Natural killer cell (primary cell): ENCODE measurements around the gene MSI2. TPM values are rescaled to one million over a fixed set of nuclear protein-coding genes. Genes with fewer than 3 reads are reported as not detected.

ENCODE experiments used
- ATAC-seq, 3 donors: fragments of 150-1000 bp in 2 of 3; fragments of 200-7000 bp in 1 of 3; cut with Tn5 transposase; 1 replicate in 1 of 3; 2 replicates in 2 of 3; pipeline ENCODE4 v1.10.0; 2021; ENCODE audit warnings: mild to moderate bottlenecking in 2 of 3, moderate library complexity in 2 of 3
- DNase-seq, 2 donors: peaks; one replicate each; pipeline versions ENCODE4 v3.0.0 to v3.0.0-alpha.2; 2013 to 2021; ENCODE audit warnings: mixed read lengths in 1 of 2
- H3K27ac ChIP-seq: one replicate; pipeline ENCODE4 v1.5.1; 2013; ENCODE audit warnings: mild to moderate bottlenecking, low read length
- H3K27me3 ChIP-seq: one replicate; pipeline ENCODE4 v1.6.1; 2013; ENCODE audit warnings: low read length; ENCODE audit not compliant: control insufficient read depth, insufficient read depth
- H3K36me3 ChIP-seq: one replicate; pipeline ENCODE4 v1.6.1; 2013; ENCODE audit warnings: low read length; ENCODE audit not compliant: control insufficient read depth, insufficient read depth
- H3K4me1 ChIP-seq: one replicate; pipeline ENCODE4 v1.6.1; 2013; ENCODE audit warnings: low read length; ENCODE audit not compliant: control insufficient read depth, insufficient read depth
- H3K4me3 ChIP-seq: one replicate; pipeline ENCODE4 v1.5.1; 2013; ENCODE audit warnings: low read length
- H3K9me3 ChIP-seq: one replicate; pipeline ENCODE4 v1.6.1; 2013; ENCODE audit warnings: low read length; ENCODE audit not compliant: control insufficient read depth, insufficient read depth
- H3K27ac Mint-ChIP-seq, 2 donors: one replicate each; pipeline ENCODE4 v1.8.0; 2022; ENCODE audit warnings: mild to moderate bottlenecking in 2 of 2, mixed read lengths in 2 of 2, moderate library complexity in 1 of 2
- H3K27me3 Mint-ChIP-seq, 2 donors: one replicate each; pipeline ENCODE4 v1.8.0; 2022; ENCODE audit warnings: low read depth in 2 of 2, mixed read lengths in 2 of 2
- H3K36me3 Mint-ChIP-seq: one replicate; pipeline ENCODE4 v1.8.0; 2022; ENCODE audit warnings: mixed read lengths
- H3K4me1 Mint-ChIP-seq, 2 donors: one replicate each; pipeline ENCODE4 v1.8.0; 2022; ENCODE audit warnings: mixed read lengths in 2 of 2
- H3K4me3 Mint-ChIP-seq: one replicate; pipeline ENCODE4 v1.8.0; 2022; ENCODE audit warnings: mild to moderate bottlenecking, moderate library complexity, mixed read lengths
- H3K9me3 Mint-ChIP-seq, 2 donors: one replicate each; pipeline ENCODE4 v1.8.0; 2022; ENCODE audit warnings: mixed read lengths in 2 of 2
- CTCF ChIP-seq: fragments of 200-600 bp; IDR thresholded peaks from one replicate; pipeline ENCODE4 v1.8.0; 2022; ENCODE audit warnings: antibody characterized with exemption
- WGBS: methylation state at CpG from one replicate; pipeline ENCODE4 v1.1.7; 2013; ENCODE audit warnings: missing lambda C conversion rate; ENCODE audit not compliant: insufficient coverage; 5-methylcytosine and 5-hydroxymethylcytosine counted together
- intact Hi-C: fragments of 100-400 bp; cut with micrococcal nuclease; formaldehyde crosslinking; loops from one replicate; pipeline ENCODE4 v1.14.2; 2022
- total RNA-seq, 4 donors: library from RNA; stranded (reverse); fragments of 120-200 nt in 1 of 4; gene quantifications; one replicate each; pipeline versions ENCODE4 v1.2.3 to v1.2.4, GENCODE V29; 2013 to 2022

The MSI2 gene
- total RNA-seq, 3 donors from 2014 or later (not counting 1 experiment from before 2014, with no cell fraction given), result 95.5 to 145 (median 96.8) TPM

GRCh38 chr17:57447990-57448758 is 191.9 kb downstream of the MSI2 start:
- H3K27me3 Mint-ChIP-seq, result peaks cover 66 to 78% of the 10 kb centered on the region in 2 donors
- ATAC-seq, result no peak
- intact Hi-C loops, result no loop called here

GRCh38 chr17:57448759-57449283 is 192.5 kb downstream of the MSI2 start:
- no peak for DNase-seq
- TF ChIP-seq CTCF, result no peak
- Mint-ChIP-seq H3K4me1 (peaks cover 14 to 44% of the 10 kb centered on the region in 2 donors), H3K27ac (no peak overlapping the region), H3K4me3 (no peak overlapping the region), H3K27me3 (peaks cover 70 to 84% of the 10 kb centered on the region in 2 donors), H3K36me3 (no peaks in the 10 kb centered on the region), H3K9me3 (no peaks in the 10 kb centered on the region)
- intact Hi-C loops, result no loop called here
- no peak for ATAC-seq
- Histone ChIP-seq H3K9me3 (no peaks in the 10 kb centered on the region), H3K4me3 (no peak overlapping the region), H3K4me1 (peaks cover 28% of the 10 kb centered on the region), H3K27ac (no peak overlapping the region), H3K36me3 (no peaks in the 10 kb centered on the region), H3K27me3 (peaks cover 24% of the 10 kb centered on the region)
- 99% methylated on average over 6 of the region's 7 CpGs for WGBS

More at GRCh38 chr17:57447990-57448758, 191.9 kb downstream of the MSI2 start:
- Mint-ChIP-seq H3K4me1 (peaks cover 11 to 44% of the 10 kb centered on the region in 2 donors), H3K9me3 (no peaks in the 10 kb centered on the region), H3K4me3 (no peak overlapping the region), H3K36me3 (no peaks in the 10 kb centered on the region), H3K27ac (no peak overlapping the region)
- Histone ChIP-seq H3K9me3 (no peaks in the 10 kb centered on the region), H3K36me3 (no peaks in the 10 kb centered on the region), H3K4me1 (peaks cover 28% of the 10 kb centered on the region), H3K27me3 (peaks cover 19% of the 10 kb centered on the region), H3K27ac (no peak overlapping the region), H3K4me3 (no peak overlapping the region)
- no peak for DNase-seq
- TF ChIP-seq CTCF, result no peak
- 82% methylated on average over 10 of the region's 10 CpGs for WGBS

- Histone ChIP-seq H3K4me3 (no peak overlapping the region), H3K36me3 (no peaks in the 10 kb centered on the region), H3K27me3 (peaks cover 24% of the 10 kb centered on the region), H3K4me1 (peaks cover 45% of the 10 kb centered on the region), H3K27ac (no peak overlapping the region), H3K9me3 (no peaks in the 10 kb centered on the region)
- H3K4me3 Mint-ChIP-seq, result no peak overlapping the region
- intact Hi-C loops, result no loop called here
- H3K27ac Mint-ChIP-seq, result no peak overlapping the region
- no peak for DNase-seq
- H3K9me3 Mint-ChIP-seq, result no peaks in the 10 kb centered on the region
- peaks cover 32 to 55% of the 10 kb centered on the region in 2 donors for H3K4me1 Mint-ChIP-seq
- TF ChIP-seq CTCF, result no peak
- H3K27me3 Mint-ChIP-seq, result peaks cover 63 to 84% of the 10 kb centered on the region in 2 donors
- WGBS, result 90% methylated on average over 8 of the region's 8 CpGs
- H3K36me3 Mint-ChIP-seq, result no peaks in the 10 kb centered on the region
- no peak for ATAC-seq
These were observed 194.9 kb downstream of the MSI2 start for GRCh38 chr17:57451191-57451590.
